T-helper 17 cell (primary cell): ENCODE measurements around the gene DNAJB6. TPM values are rescaled to one million over a fixed set of nuclear protein-coding genes. Genes with fewer than 3 reads are reported as not detected.
"Not testable (repeated sequence)": the region's sequence is repeated elsewhere in the genome, so short reads cannot be mapped to it uniquely, and the experiment has no call there.

Source experiments
- ATAC-seq: fragments of 150-1000 bp; cut with Tn5 transposase; 2 replicates; pipeline ENCODE4 v1.10.0; 2021; ENCODE audit warnings: mild to moderate bottlenecking, moderate library complexity
- DNase-seq, 3 donors: peaks; one replicate each; pipeline versions ENCODE4 v3.0.0 to v3.0.0-alpha.2; 2020 to 2021
- H3K9me3 ChIP-seq: one replicate; pipeline ENCODE4 v1.7.0; 2013; ENCODE audit warnings: low read length, mild to moderate bottlenecking; ENCODE audit not compliant: control insufficient read depth, poor library complexity, severe bottlenecking
- H3K27ac Mint-ChIP-seq: one replicate; pipeline ENCODE4 v1.8.0; 2022; ENCODE audit warnings: mild to moderate bottlenecking, moderate library complexity, mixed read lengths
- H3K27me3 Mint-ChIP-seq: one replicate; pipeline ENCODE4 v1.8.0; 2022; ENCODE audit warnings: mixed read lengths
- H3K36me3 Mint-ChIP-seq: one replicate; pipeline ENCODE4 v1.8.0; 2022; ENCODE audit warnings: low read depth, mixed read lengths
- H3K4me1 Mint-ChIP-seq: one replicate; pipeline ENCODE4 v1.8.0; 2022; ENCODE audit warnings: mild to moderate bottlenecking, mixed read lengths
- H3K4me3 Mint-ChIP-seq: one replicate; pipeline ENCODE4 v1.8.0; 2022; ENCODE audit warnings: mild to moderate bottlenecking, moderate library complexity, mixed read lengths
- total RNA-seq, 4 donors: library from RNA in 2 of 4; stranded (reverse) in 2 of 4; gene quantifications; one replicate each; pipeline ENCODE4 v1.2.3 and lab custom pipeline; 2022 to 2026

The DNAJB6 gene
- total RNA-seq, 2 donors from 2014 or later, result 266 to 278 TPM

GRCh38 chr7:157306846-157307838 lies 29.7 kb upstream of the DNAJB6 start:
- Mint-ChIP-seq H3K4me1 (peaks cover 16% of the 10 kb centered on the region), H3K27me3 (no peaks in the 10 kb centered on the region), H3K4me3 (no peak overlapping the region), H3K36me3 (no peaks in the 10 kb centered on the region), H3K27ac (peak overlapping the region; percentile 67)
- no peaks in the 10 kb centered on the region for H3K9me3 ChIP-seq
- DNase-seq (no peak), ATAC-seq (no peak)

GRCh38 chr7:157309988-157310668 lies 26.7 kb upstream of the DNAJB6 start:
- Mint-ChIP-seq H3K27ac (peak overlapping the region; percentile 45), H3K36me3 (no peaks in the 10 kb centered on the region), H3K27me3 (no peaks in the 10 kb centered on the region), H3K4me1 (peaks cover 6% of the 10 kb centered on the region), H3K4me3 (no peak overlapping the region)
- no peak for DNase-seq
- no peak for ATAC-seq
- H3K9me3 ChIP-seq, result no peaks in the 10 kb centered on the region

GRCh38 chr7:157310676-157311185 lies 26.1 kb upstream of the DNAJB6 start:
- no peak overlapping the region for H3K4me3 Mint-ChIP-seq
- no peak for DNase-seq
- no peaks in the 10 kb centered on the region for H3K36me3 Mint-ChIP-seq
- H3K27ac Mint-ChIP-seq, result peak overlapping the region; percentile 45
- no peaks in the 10 kb centered on the region for H3K27me3 Mint-ChIP-seq
- peaks cover 6% of the 10 kb centered on the region for H3K4me1 Mint-ChIP-seq
- ATAC-seq, result no peak
- no peaks in the 10 kb centered on the region for H3K9me3 ChIP-seq

GRCh38 chr7:157312941-157313340 lies 23.9 kb upstream of the DNAJB6 start:
- H3K36me3 Mint-ChIP-seq, result no peaks in the 10 kb centered on the region
- H3K4me1 Mint-ChIP-seq, result peaks cover 4% of the 10 kb centered on the region
- H3K4me3 Mint-ChIP-seq, result no peak overlapping the region
- DNase-seq, result no peak
- no peaks in the 10 kb centered on the region for H3K27me3 Mint-ChIP-seq
- no peak overlapping the region for H3K27ac Mint-ChIP-seq
- H3K9me3 ChIP-seq, result no peaks in the 10 kb centered on the region
- ATAC-seq, result no peak

GRCh38 chr7:157313645-157314044 lies 23.2 kb upstream of the DNAJB6 start:
- ATAC-seq, result no peak
- H3K4me3 Mint-ChIP-seq, result no peak overlapping the region
- no peak for DNase-seq
- H3K4me1 Mint-ChIP-seq, result peaks cover 7% of the 10 kb centered on the region
- H3K27ac Mint-ChIP-seq, result no peak overlapping the region
- H3K9me3 ChIP-seq, result no peaks in the 10 kb centered on the region
- H3K36me3 Mint-ChIP-seq, result no peaks in the 10 kb centered on the region
- no peaks in the 10 kb centered on the region for H3K27me3 Mint-ChIP-seq

GRCh38 chr7:157318015-157318706 lies 18.6 kb upstream of the DNAJB6 start:
- Mint-ChIP-seq H3K36me3 (no peaks in the 10 kb centered on the region), H3K4me1 (peaks cover 8% of the 10 kb centered on the region), H3K27me3 (no peaks in the 10 kb centered on the region), H3K4me3 (no peak overlapping the region), H3K27ac (peak overlapping the region; percentile 24)
- DNase-seq (no peak), ATAC-seq (peak; percentile 51)
- no peaks in the 10 kb centered on the region for H3K9me3 ChIP-seq

GRCh38 chr7:157320608-157320980 lies 16.2 kb upstream of the DNAJB6 start:
- Mint-ChIP-seq H3K36me3 (no peaks in the 10 kb centered on the region), H3K4me3 (no peak overlapping the region), H3K27me3 (no peaks in the 10 kb centered on the region), H3K4me1 (peaks cover 8% of the 10 kb centered on the region), H3K27ac (peak overlapping the region; percentile 27)
- ATAC-seq (no peak), DNase-seq (no peak)
- H3K9me3 ChIP-seq, result no peaks in the 10 kb centered on the region

GRCh38 chr7:157323401-157323800 lies 13.4 kb upstream of the DNAJB6 start:
- H3K27me3 Mint-ChIP-seq, result no peaks in the 10 kb centered on the region
- no peak overlapping the region for H3K27ac Mint-ChIP-seq
- H3K4me3 Mint-ChIP-seq, result no peak overlapping the region
- no peak for ATAC-seq
- H3K36me3 Mint-ChIP-seq, result no peaks in the 10 kb centered on the region
- no peaks in the 10 kb centered on the region for H3K9me3 ChIP-seq
- DNase-seq, result no peak
- H3K4me1 Mint-ChIP-seq, result peaks cover 4% of the 10 kb centered on the region

- Mint-ChIP-seq H3K27ac (no peak overlapping the region), H3K4me1 (no peaks in the 10 kb centered on the region), H3K27me3 (peaks cover 11% of the 10 kb centered on the region), H3K4me3 (no peak overlapping the region), H3K36me3 (no peaks in the 10 kb centered on the region)
- DNase-seq (no peak), ATAC-seq (no peak)
- H3K9me3 ChIP-seq, result no peaks in the 10 kb centered on the region
These were observed 7.4 kb upstream of the DNAJB6 start for GRCh38 chr7:157329447-157329846.

GRCh38 chr7:157330567-157330966 lies 6.2 kb upstream of the DNAJB6 start:
- not testable (repeated sequence) for H3K36me3 Mint-ChIP-seq

GRCh38 chr7:157331049-157331448 lies 5.8 kb upstream of the DNAJB6 start:
- ATAC-seq, H3K36me3 Mint-ChIP-seq, H3K9me3 ChIP-seq, DNase-seq, H3K4me1 Mint-ChIP-seq, H3K27ac Mint-ChIP-seq, H3K4me3 Mint-ChIP-seq: not testable (repeated sequence)
- peaks cover 11% of the 10 kb centered on the region for H3K27me3 Mint-ChIP-seq

More at GRCh38 chr7:157330567-157330966, 6.2 kb upstream of the DNAJB6 start:
- H3K4me3 Mint-ChIP-seq, H3K9me3 ChIP-seq, H3K4me1 Mint-ChIP-seq, H3K27ac Mint-ChIP-seq, DNase-seq, ATAC-seq: not testable (repeated sequence)
- peaks cover 11% of the 10 kb centered on the region for H3K27me3 Mint-ChIP-seq

- no peaks in the 10 kb centered on the region for H3K9me3 ChIP-seq
- H3K4me3 Mint-ChIP-seq, result peak overlapping the region; percentile 98
- peaks cover 11% of the 10 kb centered on the region for H3K27me3 Mint-ChIP-seq
- H3K27ac Mint-ChIP-seq, result peak overlapping the region; percentile 96
- peaks cover 23% of the 10 kb centered on the region for H3K4me1 Mint-ChIP-seq
- ATAC-seq (no peak), DNase-seq (no peak)
- H3K36me3 Mint-ChIP-seq, result peaks cover 4% of the 10 kb centered on the region
These were observed 1.6 kb upstream of the DNAJB6 start for GRCh38 chr7:157335236-157335635.

- no peaks in the 10 kb centered on the region for H3K9me3 ChIP-seq
- DNase-seq (no peak), ATAC-seq (no peak)
- Mint-ChIP-seq H3K4me1 (peaks cover 28% of the 10 kb centered on the region), H3K36me3 (peaks cover 4% of the 10 kb centered on the region), H3K27me3 (peaks cover 11% of the 10 kb centered on the region), H3K4me3 (peak overlapping the region; percentile 98), H3K27ac (peak overlapping the region; percentile 96)
These were observed 817 bp upstream of the DNAJB6 start for GRCh38 chr7:157335991-157336382.
